NCI-H774 (cell line): ENCODE results near the gene RNF44.
"Not testable (repeated sequence)": the region's sequence is repeated elsewhere in the genome, so short reads cannot be mapped to it uniquely, and the experiment has no call there.

ENCODE experiments used
- DNase-seq: peaks from one replicate; lab custom pipeline; 2025; lab: John Stamatoyannopoulos, UW

RNF44 gene

GRCh38 chr5:176552332-176552869 is 15.2 kb upstream of the RNF44 start:
- no peak for DNase-seq

- not testable (repeated sequence) for DNase-seq
Measured at GRCh38 chr5:176550937-176551336, 13.7 kb upstream of the RNF44 start.

- DNase-seq = no peak
Measured at GRCh38 chr5:176550275-176550831, 13.2 kb upstream of the RNF44 start.

GRCh38 chr5:176549871-176550270 is 12.7 kb upstream of the RNF44 start:
- DNase-seq = no peak

GRCh38 chr5:176548967-176549444 is 11.8 kb upstream of the RNF44 start, which contains the start of gene CDHR2:
Gene CDHR2, plus strand, starts transcription at chr5:176549342. Its CDS starts 16,011 bp downstream, at chr5:176565353.
- DNase-seq = no peak

- no peak for DNase-seq
Measured at GRCh38 chr5:176547802-176548201, 10.6 kb upstream of the RNF44 start.

GRCh38 chr5:176545737-176546509 is 8.7 kb upstream of the RNF44 start:
- DNase-seq = no peak

GRCh38 chr5:176545388-176545736 is 8.2 kb upstream of the RNF44 start:
- DNase-seq = no peak

GRCh38 chr5:176543428-176544182 is 6.4 kb upstream of the RNF44 start:
- DNase-seq = peak; percentile 50

- DNase-seq = no peak
Measured at GRCh38 chr5:176542596-176543427, 5.6 kb upstream of the RNF44 start.

- no peak for DNase-seq
Measured at GRCh38 chr5:176542135-176542595, 5.0 kb upstream of the RNF44 start.

- no peak for DNase-seq
Measured at GRCh38 chr5:176541338-176542134, 4.3 kb upstream of the RNF44 start.

GRCh38 chr5:176540956-176541337 is 3.7 kb upstream of the RNF44 start:
- no peak for DNase-seq

- DNase-seq = no peak
Measured at GRCh38 chr5:176540476-176540899, 3.3 kb upstream of the RNF44 start.

GRCh38 chr5:176538989-176539384 is 1.8 kb upstream of the RNF44 start:
- no peak for DNase-seq

GRCh38 chr5:176538230-176538988 is 1.2 kb upstream of the RNF44 start:
- no peak for DNase-seq

GRCh38 chr5:176537554-176538229 is 490 bp upstream of the RNF44 start:
- DNase-seq = peak; percentile 98

- peak; percentile 31 for DNase-seq
Measured at GRCh38 chr5:176536132-176536901, 885 bp downstream of the RNF44 start.
